GM18498 (cell line): Measurements from ENCODE around the gene EFHD2.
"Not testable (repeated sequence)": the region's sequence is repeated elsewhere in the genome, so short reads cannot be mapped to it uniquely, and the experiment has no call there.

Source experiments
- ATAC-seq: cut with Tn5 transposase; IDR thresholded peaks from one replicate; pipeline ENCODE4 v1.9.1; 2021; ENCODE audit warnings: mild to moderate bottlenecking, moderate library complexity; ENCODE audit not compliant: unreplicated experiment

EFHD2 gene

DNA sequence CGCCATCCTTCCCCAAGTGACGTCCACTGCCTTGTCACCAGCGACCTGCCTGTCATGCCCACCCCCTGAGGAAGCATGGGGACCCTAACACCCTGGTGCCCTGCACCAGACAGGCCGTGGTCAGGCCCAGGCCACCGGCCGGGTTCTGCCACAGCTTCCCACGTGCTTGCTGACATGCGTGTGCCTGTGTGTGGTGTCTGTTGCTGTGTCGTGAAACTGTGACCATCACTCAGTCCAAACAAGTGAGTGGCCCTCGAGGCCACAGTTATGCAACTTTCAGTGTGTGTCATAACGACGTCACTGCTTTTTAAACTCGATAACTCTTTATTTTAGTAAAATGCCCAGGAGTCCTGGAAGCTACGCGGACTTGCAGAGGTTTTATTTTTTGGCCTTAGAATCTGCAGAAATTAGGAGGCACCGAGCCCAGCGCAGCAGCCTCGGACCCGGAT lies 20.0 kb downstream of the EFHD2 start:
- no peak for ATAC-seq

DNA sequence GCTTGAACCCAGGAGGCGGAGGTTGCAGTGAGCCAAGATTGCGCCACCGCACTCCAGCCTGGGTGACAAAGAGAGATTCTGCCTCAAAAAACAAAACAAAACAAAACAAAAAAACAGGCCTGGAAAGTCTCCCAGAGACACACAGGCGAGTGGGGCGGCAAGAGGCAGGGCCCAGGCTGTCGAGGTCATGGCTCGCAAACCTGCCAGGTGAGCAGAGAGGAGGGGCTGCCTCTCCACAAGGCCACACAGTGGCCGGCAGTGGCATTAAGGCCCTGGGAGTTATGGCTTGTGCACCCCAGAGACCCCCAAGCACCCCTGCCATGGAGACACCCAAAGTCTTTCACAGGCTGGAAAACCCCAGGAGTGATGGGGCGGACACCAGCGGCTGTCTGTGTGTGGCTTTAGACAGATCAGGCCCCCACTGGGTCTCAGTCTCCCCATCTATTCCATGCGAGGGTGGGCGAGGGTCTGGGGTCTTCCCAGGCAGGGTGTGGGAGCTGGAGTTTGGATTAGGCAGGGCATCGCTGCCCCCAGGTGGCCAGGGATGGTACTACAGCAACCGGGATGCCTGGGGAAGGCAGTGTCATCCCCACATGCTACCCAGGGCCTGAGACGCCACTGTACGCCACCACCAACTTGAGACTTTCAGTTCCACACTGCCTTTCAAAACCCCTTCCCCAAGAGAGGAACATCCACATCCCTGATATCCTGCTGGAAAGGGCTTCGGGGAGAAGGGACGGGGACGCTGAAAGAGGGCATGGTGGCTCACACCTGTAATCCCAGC lies 21.3 kb downstream of the EFHD2 start:
- no peak for ATAC-seq

DNA sequence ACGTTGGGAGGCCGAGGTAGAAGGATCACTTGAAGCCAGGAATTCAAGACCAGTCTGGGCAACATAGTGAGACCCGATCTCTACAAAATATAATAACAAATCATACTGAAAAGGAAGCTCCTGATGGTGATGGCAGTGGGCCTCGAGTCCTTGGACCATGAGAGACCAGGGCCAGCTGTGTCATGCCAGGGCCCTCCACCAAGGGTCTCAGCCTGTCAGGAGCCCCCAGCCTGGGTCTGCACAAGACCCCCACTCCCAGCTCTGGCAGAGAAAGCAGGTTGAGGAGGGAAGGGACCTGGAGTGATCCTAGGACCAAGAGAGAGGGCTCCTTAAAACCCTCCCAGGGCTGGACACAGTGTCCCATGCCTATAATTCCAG lies 21.9 kb downstream of the EFHD2 start:
- no peak for ATAC-seq

DNA sequence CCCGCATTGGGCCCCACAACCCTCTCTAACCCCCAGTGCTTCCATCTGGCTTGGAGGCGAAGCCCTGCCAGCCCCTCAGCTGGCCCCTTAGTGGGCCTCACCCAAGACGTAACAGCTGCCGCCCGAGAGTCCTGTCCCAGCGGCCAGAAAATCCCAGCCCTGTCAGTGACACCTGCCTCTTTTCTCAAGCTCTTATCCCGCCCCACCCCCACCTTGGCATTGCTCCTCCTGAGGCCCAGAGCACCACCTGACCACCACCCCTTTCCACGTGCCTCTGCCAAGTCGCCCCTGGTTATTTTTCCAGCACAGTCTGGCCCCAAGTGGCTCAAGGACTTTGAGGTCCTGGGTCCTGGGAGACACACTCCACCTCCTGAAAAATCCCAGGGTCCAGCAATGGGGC lies 22.6 kb downstream of the EFHD2 start:
- no peak for ATAC-seq

GRCh38 chr1:15433471-15433870 lies 23.8 kb downstream of the EFHD2 start:
- ATAC-seq = no peak

DNA sequence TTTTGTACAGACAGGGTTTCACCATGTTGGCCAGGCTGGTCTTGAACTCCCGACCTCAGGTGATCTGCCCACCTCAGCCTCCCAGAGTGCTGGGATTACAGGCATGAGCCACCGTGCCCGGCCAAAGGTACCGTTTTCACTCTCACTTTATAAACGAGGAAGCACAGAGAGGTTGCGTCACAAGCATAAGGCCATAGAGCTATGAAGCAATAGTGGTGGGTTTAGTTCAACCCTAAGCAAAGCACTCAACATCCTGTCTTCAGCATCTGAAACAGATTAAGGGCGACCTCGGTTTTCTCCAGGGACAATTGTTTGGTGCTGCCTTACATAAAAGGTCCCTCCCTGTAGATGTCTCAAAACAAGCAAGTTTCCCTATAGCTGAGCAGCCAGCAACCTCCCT lies 25.1 kb downstream of the EFHD2 start:
- ATAC-seq = not testable (repeated sequence)

DNA sequence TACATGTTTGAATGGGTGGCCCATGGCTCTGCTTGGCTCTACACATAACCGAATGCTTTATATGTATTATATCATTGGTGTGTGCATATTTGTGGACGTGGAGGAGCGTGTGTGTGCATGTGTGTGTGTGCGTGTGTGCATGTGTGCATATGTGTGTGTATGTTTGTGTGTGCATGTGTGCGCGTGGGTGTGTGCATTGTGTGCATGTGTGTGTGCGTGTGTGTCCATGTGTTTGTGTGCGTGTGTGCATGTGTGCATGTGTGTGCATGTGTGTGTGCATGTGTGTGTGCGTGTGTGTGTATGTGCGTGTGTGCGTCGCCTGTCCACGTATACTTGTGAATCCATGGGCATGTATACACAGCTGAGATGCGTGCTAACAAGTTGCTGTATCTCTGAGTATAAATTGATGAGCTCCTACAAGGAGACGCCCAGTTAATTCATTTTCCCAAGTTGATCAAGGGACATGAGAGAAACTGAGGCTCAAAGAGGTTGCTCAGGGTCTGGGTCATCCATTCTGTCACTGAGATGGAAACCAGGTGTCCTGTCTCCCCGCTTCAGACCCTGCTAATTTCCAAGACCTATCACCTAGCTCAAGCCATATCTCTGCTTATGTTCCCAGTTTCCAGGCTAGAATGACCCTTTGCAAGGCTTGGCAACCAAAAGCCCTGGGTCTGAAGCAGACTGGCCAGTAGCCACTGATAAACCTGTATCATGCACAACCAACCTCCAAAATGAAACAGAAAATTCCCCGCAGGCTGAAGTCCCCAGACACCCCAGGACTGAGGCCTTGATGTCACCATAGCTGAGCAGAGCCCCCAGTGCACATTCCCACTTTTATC lies 25.8 kb downstream of the EFHD2 start:
- ATAC-seq = no peak

GRCh38 chr1:15436881-15437442 lies 27.3 kb downstream of the EFHD2 start:
- no peak for ATAC-seq

- no peak for ATAC-seq
Measured at GRCh38 chr1:15439325-15439724, 29.6 kb downstream of the EFHD2 start.

DNA sequence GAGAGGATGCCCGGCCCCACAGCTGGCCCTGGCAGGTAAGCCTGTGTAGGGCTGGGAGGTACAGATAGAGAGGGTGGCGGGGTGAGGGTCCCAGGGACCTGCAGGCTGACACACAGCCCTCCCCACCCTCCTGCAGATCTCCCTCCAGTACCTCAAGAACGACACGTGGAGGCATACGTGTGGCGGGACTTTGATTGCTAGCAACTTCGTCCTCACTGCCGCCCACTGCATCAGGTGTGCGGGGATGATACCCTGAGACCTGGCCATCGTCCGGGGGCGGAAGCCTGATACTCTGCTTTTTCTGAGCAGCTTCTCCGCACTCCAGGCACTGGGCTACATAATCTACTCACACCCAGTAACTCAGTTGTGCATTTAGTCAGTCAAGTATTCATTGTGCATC lies 30.7 kb downstream of the EFHD2 start:
- ATAC-seq = no peak

- ATAC-seq = no peak
Measured at GRCh38 chr1:15441247-15441646, 31.6 kb downstream of the EFHD2 start.

GRCh38 chr1:15442119-15442518 lies 32.4 kb downstream of the EFHD2 start:
- ATAC-seq = no peak

GRCh38 chr1:15442759-15443158 lies 33.1 kb downstream of the EFHD2 start:
- ATAC-seq = no peak

DNA sequence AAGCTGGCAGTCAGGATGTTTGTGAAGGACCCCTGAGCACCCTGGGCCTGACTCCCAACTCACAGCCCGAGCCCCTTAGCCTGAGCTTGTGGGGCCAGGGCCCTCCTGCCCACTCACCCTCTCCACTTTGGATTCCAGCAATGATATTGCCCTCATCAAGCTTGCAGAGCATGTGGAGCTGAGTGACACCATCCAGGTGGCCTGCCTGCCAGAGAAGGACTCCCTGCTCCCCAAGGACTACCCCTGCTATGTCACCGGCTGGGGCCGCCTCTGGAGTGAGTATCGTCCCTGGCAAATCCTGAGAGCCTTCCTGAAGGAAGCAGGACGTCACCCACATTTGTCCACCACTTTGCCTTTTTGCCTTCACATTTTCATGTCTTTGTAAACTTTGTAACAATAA lies 33.6 kb downstream of the EFHD2 start:
- no peak for ATAC-seq

- no peak for ATAC-seq
Measured at GRCh38 chr1:15444468-15445389, 35.0 kb downstream of the EFHD2 start.

- ATAC-seq = no peak
Measured at GRCh38 chr1:15445390-15446122, 35.9 kb downstream of the EFHD2 start.

DNA sequence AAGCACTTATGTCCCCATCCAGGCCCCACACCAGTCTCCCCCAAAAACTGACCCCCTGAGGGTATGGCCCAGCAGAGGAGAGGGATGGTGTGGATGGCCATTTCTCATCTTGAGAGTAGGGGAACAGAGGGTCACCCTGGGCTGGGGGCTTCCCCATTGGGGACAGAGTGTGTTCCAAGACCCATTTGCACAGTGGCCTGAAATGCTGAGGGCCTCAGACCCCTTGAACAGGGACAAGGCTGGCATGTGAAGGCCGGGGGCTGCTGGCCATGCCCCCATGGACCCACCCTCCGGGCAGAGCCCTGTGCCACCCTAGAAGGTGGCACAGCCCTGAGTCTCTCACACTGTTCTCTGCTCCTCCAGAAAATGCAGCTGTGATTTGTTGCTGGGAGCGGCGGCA lies 36.5 kb downstream of the EFHD2 start:
- ATAC-seq = no peak

- no peak for ATAC-seq
Measured at GRCh38 chr1:15448877-15449462, 39.3 kb downstream of the EFHD2 start.

GRCh38 chr1:15449567-15449966 lies 39.9 kb downstream of the EFHD2 start:
- ATAC-seq = no peak
